ENCODE data around the gene ZNF385C. TPM values are rescaled to one million over a fixed set of nuclear protein-coding genes. Genes with fewer than 3 reads are reported as not detected.

The ZNF385C gene
- total RNA-seq, 1 experiment from 2014 or later: 2.8 TPM

DNA sequence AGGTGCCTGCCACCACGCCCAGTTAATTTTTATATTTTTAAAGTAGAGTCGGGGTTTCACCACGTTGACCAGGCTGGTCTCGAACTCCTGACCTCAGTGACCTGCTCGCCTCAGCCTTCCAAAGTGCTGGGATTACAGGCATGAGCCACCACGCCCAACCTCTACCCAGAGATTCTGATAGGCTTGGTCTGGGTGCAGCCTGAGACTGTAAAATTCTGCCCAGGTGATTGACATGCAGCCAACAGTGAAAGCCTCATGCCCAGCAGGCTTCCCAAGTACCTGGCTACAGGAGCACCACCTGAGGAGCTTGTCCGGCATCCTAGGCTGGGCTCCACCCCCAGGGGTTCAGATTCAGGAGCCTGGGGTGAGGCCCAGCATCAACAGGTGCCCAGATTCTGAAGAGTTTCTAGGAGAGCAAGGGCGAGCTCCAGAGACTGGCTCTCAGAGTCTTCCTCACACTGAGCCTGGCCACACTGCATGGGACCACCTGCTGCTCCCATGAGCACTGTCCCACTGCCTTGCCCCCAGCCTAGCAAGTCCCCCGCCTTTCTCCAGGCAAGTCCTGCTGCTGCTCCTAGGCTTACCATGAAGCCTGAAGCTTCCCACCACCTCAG, 16.6 kb downstream of the ZNF385C start:
- H3K9ac ChIP-seq (ENCODE audit: extremely low read depth, insufficient read length, low read length): no peak overlapping the region
- H2BK20ac ChIP-seq (ENCODE audit: low read depth, low read length, poor library complexity, severe bottlenecking): no peak overlapping the region
- Mint-ChIP-seq H3K36me3 (ENCODE audit: insufficient read depth in 1 of 3, low read depth in 3 of 3) (no peaks in the 10 kb centered on the region), H3K27ac (no peak overlapping the region), H3K4me3 (no peak overlapping the region), H3K27me3 (ENCODE audit: low read depth) (no peaks in the 10 kb centered on the region), H3K9me3 (no peaks in the 10 kb centered on the region), H3K4me1 (peaks cover 10 to 19% of the 10 kb centered on the region in 2 experiments)
- H2AFZ ChIP-seq (ENCODE audit: low read length): no peak overlapping the region
- H3K4me2 ChIP-seq (ENCODE audit: insufficient read depth, insufficient read length, low read length): no peak overlapping the region
- H3K79me2 ChIP-seq (ENCODE audit: insufficient read depth, low read length): no peaks in the 10 kb centered on the region
- no peaks in the 10 kb centered on the region for H3K4me1 ChIP-seq (ENCODE audit: insufficient read depth, low read length)
- no peak overlapping the region for H2BK15ac ChIP-seq (ENCODE audit: low read depth, low read length)
- H3K56ac ChIP-seq (ENCODE audit: insufficient read length, low read depth, low read length): no peak overlapping the region
- H4K5ac ChIP-seq (ENCODE audit: insufficient read length, low read depth, low read length): no peak overlapping the region
- H4K20me1 ChIP-seq (ENCODE audit: control insufficient read depth, insufficient read depth, insufficient read length): no peaks in the 10 kb centered on the region
- H3K14ac ChIP-seq (ENCODE audit: insufficient read depth, low read length): no peak overlapping the region
- H3K9me3 ChIP-seq (ENCODE audit: control insufficient read depth, low read depth, low read length): no peaks in the 10 kb centered on the region
- H4K8ac ChIP-seq (replicated peaks; ENCODE audit: insufficient read length, low read depth, low read length): no peak overlapping the region
- TF ChIP-seq, protein P1, sequence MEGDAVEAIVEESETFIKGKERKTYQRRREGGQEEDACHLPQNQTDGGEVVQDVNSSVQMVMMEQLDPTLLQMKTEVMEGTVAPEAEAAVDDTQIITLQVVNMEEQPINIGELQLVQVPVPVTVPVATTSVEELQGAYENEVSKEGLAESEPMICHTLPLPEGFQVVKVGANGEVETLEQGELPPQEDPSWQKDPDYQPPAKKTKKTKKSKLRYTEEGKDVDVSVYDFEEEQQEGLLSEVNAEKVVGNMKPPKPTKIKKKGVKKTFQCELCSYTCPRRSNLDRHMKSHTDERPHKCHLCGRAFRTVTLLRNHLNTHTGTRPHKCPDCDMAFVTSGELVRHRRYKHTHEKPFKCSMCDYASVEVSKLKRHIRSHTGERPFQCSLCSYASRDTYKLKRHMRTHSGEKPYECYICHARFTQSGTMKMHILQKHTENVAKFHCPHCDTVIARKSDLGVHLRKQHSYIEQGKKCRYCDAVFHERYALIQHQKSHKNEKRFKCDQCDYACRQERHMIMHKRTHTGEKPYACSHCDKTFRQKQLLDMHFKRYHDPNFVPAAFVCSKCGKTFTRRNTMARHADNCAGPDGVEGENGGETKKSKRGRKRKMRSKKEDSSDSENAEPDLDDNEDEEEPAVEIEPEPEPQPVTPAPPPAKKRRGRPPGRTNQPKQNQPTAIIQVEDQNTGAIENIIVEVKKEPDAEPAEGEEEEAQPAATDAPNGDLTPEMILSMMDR (conservative IDR thresholded peaks at IDR 0.05): no peak
- no peak overlapping the region for H2BK5ac ChIP-seq (ENCODE audit: insufficient read length, low read length)
- WGBS (ENCODE audit: extremely low coverage, insufficient read length, low lambda C conversion rate): no CpG with 5 or more reads among the region's 9 CpGs
- H2BK12ac ChIP-seq (ENCODE audit: insufficient read length, low read depth, low read length): no peak overlapping the region
- no peak overlapping the region for H3K23ac ChIP-seq (ENCODE audit: insufficient read length, low read depth, low read length)
- H3K27ac ChIP-seq (ENCODE audit: insufficient read length, low read depth, low read length): no peak overlapping the region
- no peak overlapping the region for H3T11ph ChIP-seq (ENCODE audit: low read length)
- no peaks in the 10 kb centered on the region for H3K23me2 ChIP-seq (ENCODE audit: insufficient read length, low read depth, low read length, poor library complexity, severe bottlenecking)
- no peak overlapping the region for H2BK120ac ChIP-seq (ENCODE audit: low read depth, low read length, poor library complexity, severe bottlenecking)
- H3K79me1 ChIP-seq (ENCODE audit: insufficient read depth, low read depth, low read length, poor library complexity, severe bottlenecking): no peaks in the 10 kb centered on the region
- no peak overlapping the region for H4K91ac ChIP-seq (ENCODE audit: insufficient read length, low read depth, low read length)
- no peak overlapping the region for H3K4ac ChIP-seq (ENCODE audit: low read depth, low read length)
- no peaks in the 10 kb centered on the region for H3K27me3 ChIP-seq (ENCODE audit: insufficient read depth, low read length)
- DNase-seq: no peak
- no peak overlapping the region for H3K18ac ChIP-seq (ENCODE audit: insufficient read length, low read depth, low read length)
- H2AK5ac ChIP-seq (ENCODE audit: insufficient read length, low read length): no peak overlapping the region

Data from H9 (cell line).